ENCODE data around the gene CTRB2. TPM values are rescaled to one million over a fixed set of nuclear protein-coding genes. Genes with fewer than 3 reads are reported as not detected.

CTRB2 gene
- total RNA-seq, 2 experiments from 2014 or later, result not detected

GRCh38 chr16:75226550-75227360, 19.8 kb upstream of the CTRB2 start:
- TF ChIP-seq CTCF (conservative IDR thresholded peaks at IDR 0.05; ENCODE audit: low read length), result no peak
- no peaks in the 10 kb centered on the region for H4K20me1 ChIP-seq (ENCODE audit: insufficient read depth, low read length)
- H3K4me3 ChIP-seq (ENCODE audit: low read depth, low read length, poor library complexity, severe bottlenecking), result no peak overlapping the region
- no peak overlapping the region for H2AFZ ChIP-seq (ENCODE audit: low read length)
- no peaks in the 10 kb centered on the region for H3K9me3 ChIP-seq (ENCODE audit: low read length)
- intact Hi-C loops (cut with micrococcal nuclease; ENCODE audit: unreplicated experiment), result no loop called here
- DNase-seq (ENCODE audit: low spot score), result no peak
- no peaks in the 10 kb centered on the region for H3K4me1 ChIP-seq (ENCODE audit: insufficient read depth, low read length, poor library complexity, severe bottlenecking)
- ChIA-PET CTCF (ENCODE audit: unreplicated experiment) (no interaction called here), POLR2A (no interaction called here)
- no peaks in the 10 kb centered on the region for H3K79me2 ChIP-seq (ENCODE audit: insufficient read depth, low read depth, low read length)
- no peaks in the 10 kb centered on the region for H3K9me2 ChIP-seq (ENCODE audit: insufficient read depth, low read length)
- no TSS peak for BruUV-seq (replicated peaks)
- no peak overlapping the region for H3K4me2 ChIP-seq (ENCODE audit: low read length)
- H3K36me3 ChIP-seq (ENCODE audit: insufficient read depth, low read length), result no peaks in the 10 kb centered on the region
- no peak overlapping the region for H3K27ac ChIP-seq (ENCODE audit: low read depth, low read length, poor library complexity, severe bottlenecking)

- Histone ChIP-seq H3K4me1 (ENCODE audit: insufficient read depth, low read length, poor library complexity, severe bottlenecking) (no peaks in the 10 kb centered on the region), H3K27ac (ENCODE audit: low read depth, low read length, poor library complexity, severe bottlenecking) (no peak overlapping the region), H3K36me3 (ENCODE audit: insufficient read depth, low read length) (no peaks in the 10 kb centered on the region), H3K4me2 (ENCODE audit: low read length) (no peak overlapping the region), H2AFZ (ENCODE audit: low read length) (no peak overlapping the region), H4K20me1 (ENCODE audit: insufficient read depth, low read length) (no peaks in the 10 kb centered on the region), H3K9me3 (ENCODE audit: low read length) (no peaks in the 10 kb centered on the region), H3K4me3 (ENCODE audit: low read depth, low read length, poor library complexity, severe bottlenecking) (no peak overlapping the region), H3K9me2 (ENCODE audit: insufficient read depth, low read length) (no peaks in the 10 kb centered on the region), H3K79me2 (ENCODE audit: insufficient read depth, low read depth, low read length) (no peaks in the 10 kb centered on the region)
- TF ChIP-seq CTCF (conservative IDR thresholded peaks at IDR 0.05; ENCODE audit: low read length) (no peak), EZH2phosphoT487 (IDR thresholded peaks at IDR 0.05; ENCODE audit: borderline replicate concordance, low read depth, low read length) (no peak)
- ChIA-PET POLR2A (no interaction called here), CTCF (ENCODE audit: unreplicated experiment) (no interaction called here)
- BruUV-seq (replicated peaks), result no TSS peak
- no peak for DNase-seq (ENCODE audit: low spot score)
- intact Hi-C loops (cut with micrococcal nuclease; ENCODE audit: unreplicated experiment), result no loop called here
Observed at GRCh38 chr16:75225678-75226515, 18.9 kb upstream of the CTRB2 start.

GRCh38 chr16:75225092-75225491, 18.1 kb upstream of the CTRB2 start:
- H3K4me1 ChIP-seq (ENCODE audit: insufficient read depth, low read length, poor library complexity, severe bottlenecking), result no peaks in the 10 kb centered on the region
- no peak overlapping the region for H3K27ac ChIP-seq (ENCODE audit: low read depth, low read length, poor library complexity, severe bottlenecking)
- H3K4me3 ChIP-seq (ENCODE audit: low read depth, low read length, poor library complexity, severe bottlenecking), result no peak overlapping the region
- no peak overlapping the region for H2AFZ ChIP-seq (ENCODE audit: low read length)
- CTCF ChIA-PET (ENCODE audit: unreplicated experiment), result no interaction called here
- H3K4me2 ChIP-seq (ENCODE audit: low read length), result no peak overlapping the region
- intact Hi-C loops (cut with micrococcal nuclease; ENCODE audit: unreplicated experiment), result no loop called here
- no peak for TF ChIP-seq EZH2phosphoT487 (IDR thresholded peaks at IDR 0.05; ENCODE audit: borderline replicate concordance, low read depth, low read length)
- TF ChIP-seq CTCF (conservative IDR thresholded peaks at IDR 0.05; ENCODE audit: low read length), result no peak
- no peaks in the 10 kb centered on the region for H3K79me2 ChIP-seq (ENCODE audit: insufficient read depth, low read depth, low read length)
- no peaks in the 10 kb centered on the region for H3K9me3 ChIP-seq (ENCODE audit: low read length)
- POLR2A ChIA-PET, result no interaction called here
- H3K36me3 ChIP-seq (ENCODE audit: insufficient read depth, low read length), result no peaks in the 10 kb centered on the region
- BruUV-seq (replicated peaks), result no TSS peak
- no peak for DNase-seq (ENCODE audit: low spot score)
- no peaks in the 10 kb centered on the region for H3K9me2 ChIP-seq (ENCODE audit: insufficient read depth, low read length)
- no peaks in the 10 kb centered on the region for H4K20me1 ChIP-seq (ENCODE audit: insufficient read depth, low read length)
